GM23338 (cell line): Measurements from ENCODE around the gene CCDC102A.

Experiments used
- CREB1 ChIP-seq: fragments of 250-450 bp; sonication (Bioruptor Pico); IDR thresholded peaks from 2 replicates; pipeline ENCODE4 v1.5.0; 2020; ENCODE audit warnings: low read depth, mild to moderate bottlenecking, moderate library complexity
- CTCF ChIP-seq, 2 experiments: fragments of 200-600 bp in 1 of 2; sonication (generic) in 1 of 2; conservative IDR thresholded peaks; 2 replicates each; pipeline versions ENCODE4 v1.5.1 to v1.6.1; 2016 to 2017; ENCODE audit warnings: antibody characterized with exemption in 2 of 2, low read depth in 2 of 2, mild to moderate bottlenecking in 2 of 2, moderate library complexity in 1 of 2
- ETS1 ChIP-seq: IDR thresholded peaks from 2 replicates; pipeline ENCODE4 v1.6.1; 2016; ENCODE audit warnings: antibody characterized with exemption
- EZH2 ChIP-seq: fragments of 200-600 bp; sonication (generic); IDR thresholded peaks from one replicate; pipeline ENCODE4 v1.8.0; 2017; ENCODE audit warnings: antibody characterized with exemption, mild to moderate bottlenecking, low read depth; ENCODE audit not compliant: unreplicated experiment
- EZH2phosphoT487 ChIP-seq: fragments of 200-600 bp; sonication (generic); IDR thresholded peaks from one replicate; pipeline ENCODE4 v1.8.1; 2018; ENCODE audit warnings: antibody characterized with exemption; ENCODE audit not compliant: unreplicated experiment
- JUNB ChIP-seq: IDR thresholded peaks from one replicate; pipeline ENCODE4 v1.6.1; 2016; ENCODE audit warnings: antibody characterized with exemption; ENCODE audit not compliant: unreplicated experiment
- POLR2AphosphoS5 ChIP-seq: IDR thresholded peaks from 2 replicates; pipeline ENCODE4 v1.6.1; 2016; ENCODE audit warnings: antibody characterized with exemption, low read depth
- REST ChIP-seq: IDR thresholded peaks from one replicate; pipeline ENCODE4 v1.6.1; 2018; ENCODE audit warnings: antibody characterized with exemption; ENCODE audit not compliant: unreplicated experiment
- ZNF114 ChIP-seq: fragments of 250-450 bp; sonication (Bioruptor Pico); IDR thresholded peaks from 2 replicates; pipeline ENCODE4 v1.5.0; 2020; ENCODE audit warnings: mild to moderate bottlenecking, moderate library complexity
- ZNF331 ChIP-seq: fragments of 250-450 bp; sonication (Bioruptor Pico); IDR thresholded peaks from 2 replicates; pipeline ENCODE4 v1.5.0; 2020; ENCODE audit warnings: low read depth, mild to moderate bottlenecking, moderate library complexity
- ZNF462 ChIP-seq: fragments of 250-450 bp; sonication (Bioruptor Pico); IDR thresholded peaks from 2 replicates; pipeline ENCODE4 v1.5.0; 2020; ENCODE audit warnings: mild to moderate bottlenecking, moderate library complexity

GRCh38 chr16:57473176-57473840 lies 63.1 kb downstream of the CCDC102A start:
- TF ChIP-seq CTCF (conservative IDR thresholded peaks at IDR 0.05; ENCODE audit: low read depth in 2 of 2) (no peak), ZNF331 (CRISPR knock-in tag) (no peak), EZH2 (no peak), POLR2AphosphoS5 (no peak), ZNF462 (CRISPR knock-in tag) (no peak), ETS1 (no peak), EZH2phosphoT487 (no peak), REST (no peak), ZNF114 (CRISPR knock-in tag) (no peak), CREB1 (no peak), JUNB (no peak)
